LHCN-M2 (cell line): ENCODE data around the gene TMEM132D. TPM values are rescaled to one million over a fixed set of nuclear protein-coding genes. Genes with fewer than 3 reads are reported as not detected.

Experiments used
- DNase-seq: peaks from one replicate; pipeline ENCODE4 v3.0.0-alpha.2; 2012; ENCODE audit warnings: low read depth
- total RNA-seq: library from RNA; depleted of rRNA; stranded (reverse); fragments of >200 nt; gene quantifications from 2 replicates; pipeline ENCODE4 v1.2.3, GENCODE V29; 2014

TMEM132D gene
- total RNA-seq, 1 experiment from 2014 or later: not detected

GRCh38 chr12:129366656-129367055, 537.2 kb downstream of the TMEM132D start:
- DNase-seq: no peak

GRCh38 chr12:129363041-129363440, 540.8 kb downstream of the TMEM132D start:
- no peak for DNase-seq

- DNase-seq: no peak
Measured at GRCh38 chr12:129357233-129357632, 546.6 kb downstream of the TMEM132D start.

- no peak for DNase-seq
Measured at GRCh38 chr12:129351481-129351880, 552.3 kb downstream of the TMEM132D start.

GRCh38 chr12:129339336-129339735, 564.5 kb downstream of the TMEM132D start:
- DNase-seq: no peak

GRCh38 chr12:129337413-129337812, 566.4 kb downstream of the TMEM132D start:
- DNase-seq: no peak

- DNase-seq: no peak
Measured at GRCh38 chr12:129335773-129336172, 568.1 kb downstream of the TMEM132D start.

- no peak for DNase-seq
Measured at GRCh38 chr12:129332286-129332685, 571.5 kb downstream of the TMEM132D start.

- no peak for DNase-seq
Measured at GRCh38 chr12:129331356-129332085, 572.3 kb downstream of the TMEM132D start.

GRCh38 chr12:129328235-129328634, 575.6 kb downstream of the TMEM132D start:
- no peak for DNase-seq

- no peak for DNase-seq
Measured at GRCh38 chr12:129325566-129325965, 578.3 kb downstream of the TMEM132D start.

- no peak for DNase-seq
Measured at GRCh38 chr12:129312048-129312447, 591.8 kb downstream of the TMEM132D start.

GRCh38 chr12:129310346-129310745, 593.5 kb downstream of the TMEM132D start:
- no peak for DNase-seq

GRCh38 chr12:129305851-129306250, 598.0 kb downstream of the TMEM132D start:
- no peak for DNase-seq

- no peak for DNase-seq
Measured at GRCh38 chr12:129304529-129304928, 599.3 kb downstream of the TMEM132D start.

GRCh38 chr12:129300011-129300410, 603.8 kb downstream of the TMEM132D start:
- DNase-seq: no peak

- DNase-seq: no peak
Measured at GRCh38 chr12:129298921-129299320, 604.9 kb downstream of the TMEM132D start.

GRCh38 chr12:129296671-129297070, 607.2 kb downstream of the TMEM132D start:
- DNase-seq: no peak

- no peak for DNase-seq
Measured at GRCh38 chr12:129294868-129295267, 609.0 kb downstream of the TMEM132D start.

- no peak for DNase-seq
Measured at GRCh38 chr12:129279771-129280170, 624.1 kb downstream of the TMEM132D start.

GRCh38 chr12:129276361-129277060, 627.3 kb downstream of the TMEM132D start:
- DNase-seq: no peak

- no peak for DNase-seq
Measured at GRCh38 chr12:129269756-129270495, 633.9 kb downstream of the TMEM132D start.
